ENCODE measurements around the gene FBXL17. TPM values are rescaled to one million over a fixed set of nuclear protein-coding genes. Genes with fewer than 3 reads are reported as not detected.

Gene FBXL17
- total and polyA plus RNA-seq, 9 of the 15 experiments (the other 6 are each of a cell fraction or from before 2014, with no cell fraction given): 0.32 to 5.4 (median 1.8) TPM

DNA sequence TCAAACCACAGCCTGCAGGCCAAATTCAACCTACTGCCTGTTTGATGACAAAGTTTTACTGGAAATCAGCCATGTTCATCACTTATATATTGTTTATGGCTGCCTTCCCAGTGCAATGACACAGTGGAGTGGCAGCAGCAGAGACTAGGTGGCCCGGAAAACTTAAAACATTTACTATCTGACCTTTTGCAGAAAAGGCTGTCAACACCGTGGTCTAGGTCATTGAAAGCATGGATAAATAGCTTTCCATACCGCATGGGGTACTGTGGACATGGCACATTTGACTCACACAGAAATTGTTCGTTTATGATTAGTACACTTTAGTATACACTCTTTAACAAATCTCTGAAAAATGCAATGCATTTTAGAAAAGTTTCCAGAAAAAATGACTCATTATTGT, 412.9 kb downstream of the FBXL17 start:
- H3K9me1 ChIP-seq (ENCODE audit: control insufficient read depth, insufficient read depth, low read length): no peaks in the 10 kb centered on the region
- H2AFZ ChIP-seq (ENCODE audit: low read depth, low read length): no peak overlapping the region
- no peak for ATAC-seq
- in situ Hi-C loops (cut with MboI): no loop called here
- ChIA-PET POLR2A (no interaction called here), CTCF (ENCODE audit: low intra/inter-chr PET ratio) (no interaction called here)
- FAIRE-seq: no peak
- TF ChIP-seq PCBP2 (IDR thresholded peaks at IDR 0.05; ENCODE audit: low read depth, low read length, poor library complexity, severe bottlenecking): no peak
- no peak for TF ChIP-seq MED1 (CRISPR knock-in tag; IDR thresholded peaks at IDR 0.05; ENCODE audit: borderline replicate concordance)
- no peak for TF ChIP-seq MYNN (IDR thresholded peaks at IDR 0.05)
- TF ChIP-seq MYNN (CRISPR knock-in tag; IDR thresholded peaks at IDR 0.05): no peak
- no peak for TF ChIP-seq U2AF1 (optimal IDR thresholded peaks at IDR 0.05; ENCODE audit: low read depth, low read length)
- no peak for TF ChIP-seq JUND (IDR thresholded peaks at IDR 0.05; ENCODE audit: borderline replicate concordance, low read depth, low read length)
- no peak for TF ChIP-seq JUND (tag; IDR thresholded peaks at IDR 0.05; ENCODE audit: borderline replicate concordance, low read depth, low read length)
- TF ChIP-seq SRF (CRISPR knock-in tag; IDR thresholded peaks at IDR 0.05): no peak
- TF ChIP-seq ZBTB7A (IDR thresholded peaks at IDR 0.05; ENCODE audit: borderline replicate concordance, control insufficient read depth, low read depth, low read length): no peak
- intact Hi-C loops (cut with micrococcal nuclease): no loop called here
- no peaks in the 10 kb centered on the region for H3K27me3 ChIP-seq (ENCODE audit: control insufficient read depth in 2 of 2, insufficient read depth in 2 of 2, low read length in 2 of 2)
- no peak overlapping the region for H3K27ac ChIP-seq (ENCODE audit: extremely low read depth, low read depth, low read length)
- no peak overlapping the region for H3K9ac ChIP-seq (ENCODE audit: insufficient read depth in 1 of 2, low read depth in 2 of 2, low read length in 2 of 2)
- H3K9me3 ChIP-seq (replicated peaks; ENCODE audit: control insufficient read depth, insufficient read depth, low read depth, low read length): 0 out of 2 replicates have a peak, but pooled peaks cover 3% of the 10 kb centered on the region
- H3K36me3 ChIP-seq (ENCODE audit: control insufficient read depth, insufficient read depth, low read length): no peaks in the 10 kb centered on the region
- no peaks in the 10 kb centered on the region for H3K4me1 ChIP-seq (replicated peaks in 1 of 2; ENCODE audit: control insufficient read depth in 2 of 2, insufficient read depth in 2 of 2, low read length in 2 of 2)
- no peak for DNase-seq (ENCODE audit: extremely low read depth in 1 of 4, low spot score in 3 of 4)
- H3K79me2 ChIP-seq (ENCODE audit: control insufficient read depth, insufficient read depth, low read length): no peaks in the 10 kb centered on the region
- no peak overlapping the region for H3K4me2 ChIP-seq (ENCODE audit: insufficient read depth, low read length)
- no TSS peak for BruUV-seq (replicated peaks)
- H4K20me1 ChIP-seq (replicated peaks; ENCODE audit: control insufficient read depth, insufficient read depth, low read length): no peaks in the 10 kb centered on the region
- no peak overlapping the region for H3K4me3 ChIP-seq
- WGBS (ENCODE audit: insufficient coverage, low coverage, missing lambda C conversion rate): 2% methylated on average over 4 of the region's 4 CpGs

Data from K562 (cell line).